ENCODE data around the gene SEMA5A.

DNA sequence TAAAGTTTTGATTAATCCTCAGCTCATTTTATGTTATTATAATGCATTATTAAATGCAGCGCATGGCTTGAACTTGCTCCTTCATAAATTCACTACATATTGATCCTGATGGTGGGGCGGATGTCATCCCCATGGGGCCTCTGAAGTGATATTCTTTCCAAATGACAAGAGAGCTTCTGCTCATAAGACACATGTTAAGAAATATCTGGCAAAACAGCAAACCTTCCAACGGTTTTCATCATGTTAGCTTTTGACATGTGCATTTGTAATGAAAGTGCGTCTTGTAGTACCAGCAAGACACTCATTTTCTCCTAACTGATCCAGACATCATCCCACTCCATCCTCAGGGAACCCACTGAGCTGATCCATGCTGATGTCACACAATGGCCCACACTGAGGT, 45.7 kb downstream of the SEMA5A start:
- TF ChIP-seq, protein P1, sequence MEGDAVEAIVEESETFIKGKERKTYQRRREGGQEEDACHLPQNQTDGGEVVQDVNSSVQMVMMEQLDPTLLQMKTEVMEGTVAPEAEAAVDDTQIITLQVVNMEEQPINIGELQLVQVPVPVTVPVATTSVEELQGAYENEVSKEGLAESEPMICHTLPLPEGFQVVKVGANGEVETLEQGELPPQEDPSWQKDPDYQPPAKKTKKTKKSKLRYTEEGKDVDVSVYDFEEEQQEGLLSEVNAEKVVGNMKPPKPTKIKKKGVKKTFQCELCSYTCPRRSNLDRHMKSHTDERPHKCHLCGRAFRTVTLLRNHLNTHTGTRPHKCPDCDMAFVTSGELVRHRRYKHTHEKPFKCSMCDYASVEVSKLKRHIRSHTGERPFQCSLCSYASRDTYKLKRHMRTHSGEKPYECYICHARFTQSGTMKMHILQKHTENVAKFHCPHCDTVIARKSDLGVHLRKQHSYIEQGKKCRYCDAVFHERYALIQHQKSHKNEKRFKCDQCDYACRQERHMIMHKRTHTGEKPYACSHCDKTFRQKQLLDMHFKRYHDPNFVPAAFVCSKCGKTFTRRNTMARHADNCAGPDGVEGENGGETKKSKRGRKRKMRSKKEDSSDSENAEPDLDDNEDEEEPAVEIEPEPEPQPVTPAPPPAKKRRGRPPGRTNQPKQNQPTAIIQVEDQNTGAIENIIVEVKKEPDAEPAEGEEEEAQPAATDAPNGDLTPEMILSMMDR (IDR thresholded peaks at IDR 0.05), result no peak
- TF ChIP-seq POLR2AphosphoS5 (IDR thresholded peaks at IDR 0.05), result no peak
